ENCODE results near the gene KCTD5. TPM values are rescaled to one million over a fixed set of nuclear protein-coding genes. Genes with fewer than 3 reads are reported as not detected.
"Not testable (repeated sequence)": the region's sequence is repeated elsewhere in the genome, so short reads cannot be mapped to it uniquely, and the experiment has no call there.

KCTD5 gene
- total RNA-seq, 2 donors from 2014 or later, result 29.8 to 32.6 TPM

GRCh38 chr16:2651268-2651871, 31.0 kb upstream of the KCTD5 start:
- not testable (repeated sequence) for H3K4me1 ChIP-seq (ENCODE audit: control insufficient read depth, insufficient read depth, low read length); H3K36me3 Mint-ChIP-seq (ENCODE audit: low read depth); H3K27ac Mint-ChIP-seq; H3K27ac ChIP-seq (ENCODE audit: low read depth, low read length); H3K9me3 Mint-ChIP-seq; H3K27me3 ChIP-seq (ENCODE audit: control insufficient read depth, insufficient read depth, low read length, poor library complexity, severe bottlenecking); H3K27me3 Mint-ChIP-seq (ENCODE audit: insufficient read depth); H3K36me3 ChIP-seq (ENCODE audit: control insufficient read depth, insufficient read depth, low read length); H3K9me3 ChIP-seq (ENCODE audit: control insufficient read depth, low read length); H3K4me1 Mint-ChIP-seq; H3K4me3 Mint-ChIP-seq; H3K4me3 ChIP-seq (ENCODE audit: low read length); DNase-seq; H3K9ac ChIP-seq (ENCODE audit: extremely low read depth, low read length, poor library complexity, severe bottlenecking)
- WGBS, 2 experiments (ENCODE audit: insufficient coverage in 1 of 2, insufficient read length in 1 of 2), result no CpG with 5 or more reads among the region's 14 CpGs

GRCh38 chr16:2653915-2654314, 28.4 kb upstream of the KCTD5 start:
- not testable (repeated sequence) for H3K9ac ChIP-seq (ENCODE audit: extremely low read depth, low read length, poor library complexity, severe bottlenecking); H3K9me3 Mint-ChIP-seq; H3K9me3 ChIP-seq (ENCODE audit: control insufficient read depth, low read length); H3K27me3 Mint-ChIP-seq (ENCODE audit: insufficient read depth); H3K27ac ChIP-seq (ENCODE audit: low read depth, low read length); H3K36me3 Mint-ChIP-seq (ENCODE audit: low read depth); H3K4me1 Mint-ChIP-seq; H3K4me3 ChIP-seq (ENCODE audit: low read length); H3K27me3 ChIP-seq (ENCODE audit: control insufficient read depth, insufficient read depth, low read length, poor library complexity, severe bottlenecking); H3K36me3 ChIP-seq (ENCODE audit: control insufficient read depth, insufficient read depth, low read length); H3K4me3 Mint-ChIP-seq; H3K4me1 ChIP-seq (ENCODE audit: control insufficient read depth, insufficient read depth, low read length); H3K27ac Mint-ChIP-seq; DNase-seq
- no CpG with 5 or more reads among the region's 13 CpGs for WGBS, 2 experiments (ENCODE audit: insufficient coverage in 1 of 2, insufficient read length in 1 of 2)

GRCh38 chr16:2654949-2655348, 27.4 kb upstream of the KCTD5 start:
- H3K27ac Mint-ChIP-seq; H3K9ac ChIP-seq (ENCODE audit: extremely low read depth, low read length, poor library complexity, severe bottlenecking); H3K4me1 Mint-ChIP-seq; H3K36me3 Mint-ChIP-seq (ENCODE audit: low read depth); H3K4me3 ChIP-seq (ENCODE audit: low read length); H3K27ac ChIP-seq (ENCODE audit: low read depth, low read length); H3K27me3 Mint-ChIP-seq (ENCODE audit: insufficient read depth); H3K4me1 ChIP-seq (ENCODE audit: control insufficient read depth, insufficient read depth, low read length); H3K9me3 Mint-ChIP-seq; DNase-seq; H3K9me3 ChIP-seq (ENCODE audit: control insufficient read depth, low read length); H3K36me3 ChIP-seq (ENCODE audit: control insufficient read depth, insufficient read depth, low read length); H3K27me3 ChIP-seq (ENCODE audit: control insufficient read depth, insufficient read depth, low read length, poor library complexity, severe bottlenecking); H3K4me3 Mint-ChIP-seq: not testable (repeated sequence)
- WGBS, 2 experiments (ENCODE audit: insufficient coverage in 1 of 2, insufficient read length in 1 of 2), result no CpG with 5 or more reads among the region's 8 CpGs

GRCh38 chr16:2656985-2657384, 25.3 kb upstream of the KCTD5 start:
- H3K9ac ChIP-seq (ENCODE audit: extremely low read depth, low read length, poor library complexity, severe bottlenecking), result no peak overlapping the region
- no peak overlapping the region for H3K4me3 Mint-ChIP-seq
- no peaks in the 10 kb centered on the region for H3K36me3 Mint-ChIP-seq (ENCODE audit: low read depth)
- TF ChIP-seq CTCF (conservative IDR thresholded peaks at IDR 0.05), result no peak
- no peak for DNase-seq
- H3K9me3 ChIP-seq (ENCODE audit: control insufficient read depth, low read length), result no peaks in the 10 kb centered on the region
- H3K27ac ChIP-seq (ENCODE audit: low read depth, low read length), result no peak overlapping the region
- H3K27me3 Mint-ChIP-seq (ENCODE audit: insufficient read depth), result peaks cover 14% of the 10 kb centered on the region
- peaks cover 7% of the 10 kb centered on the region for H3K9me3 Mint-ChIP-seq
- no peaks in the 10 kb centered on the region for H3K4me1 Mint-ChIP-seq
- H3K27me3 ChIP-seq (ENCODE audit: control insufficient read depth, insufficient read depth, low read length, poor library complexity, severe bottlenecking), result no peaks in the 10 kb centered on the region
- H3K36me3 ChIP-seq (ENCODE audit: control insufficient read depth, insufficient read depth, low read length), result no peaks in the 10 kb centered on the region
- no peak overlapping the region for H3K27ac Mint-ChIP-seq
- H3K4me1 ChIP-seq (ENCODE audit: control insufficient read depth, insufficient read depth, low read length), result no peaks in the 10 kb centered on the region
- 75 to 92% methylated on average over 2 of the region's 2 CpGs for WGBS, 2 experiments (ENCODE audit: insufficient coverage in 1 of 2, insufficient read length in 1 of 2)
- H3K4me3 ChIP-seq (ENCODE audit: low read length), result no peak overlapping the region

- peaks cover 16% of the 10 kb centered on the region for H3K27me3 Mint-ChIP-seq (ENCODE audit: insufficient read depth)
- H3K27ac Mint-ChIP-seq; H3K4me1 ChIP-seq (ENCODE audit: control insufficient read depth, insufficient read depth, low read length); H3K27me3 ChIP-seq (ENCODE audit: control insufficient read depth, insufficient read depth, low read length, poor library complexity, severe bottlenecking); H3K9me3 Mint-ChIP-seq; DNase-seq; H3K4me1 Mint-ChIP-seq; H3K9me3 ChIP-seq (ENCODE audit: control insufficient read depth, low read length); H3K36me3 ChIP-seq (ENCODE audit: control insufficient read depth, insufficient read depth, low read length); H3K27ac ChIP-seq (ENCODE audit: low read depth, low read length); H3K9ac ChIP-seq (ENCODE audit: extremely low read depth, low read length, poor library complexity, severe bottlenecking); H3K4me3 ChIP-seq (ENCODE audit: low read length); H3K4me3 Mint-ChIP-seq; H3K36me3 Mint-ChIP-seq (ENCODE audit: low read depth): not testable (repeated sequence)
- no CpG with 5 or more reads among the region's 17 CpGs for WGBS, 2 experiments (ENCODE audit: insufficient coverage in 1 of 2, insufficient read length in 1 of 2)
Observed at GRCh38 chr16:2657803-2658202, 24.5 kb upstream of the KCTD5 start.

- H3K36me3 Mint-ChIP-seq (ENCODE audit: low read depth); H3K27ac Mint-ChIP-seq; H3K36me3 ChIP-seq (ENCODE audit: control insufficient read depth, insufficient read depth, low read length); H3K27ac ChIP-seq (ENCODE audit: low read depth, low read length); DNase-seq; H3K4me3 Mint-ChIP-seq; H3K4me3 ChIP-seq (ENCODE audit: low read length); H3K27me3 ChIP-seq (ENCODE audit: control insufficient read depth, insufficient read depth, low read length, poor library complexity, severe bottlenecking); H3K9ac ChIP-seq (ENCODE audit: extremely low read depth, low read length, poor library complexity, severe bottlenecking); H3K9me3 ChIP-seq (ENCODE audit: control insufficient read depth, low read length); H3K4me1 ChIP-seq (ENCODE audit: control insufficient read depth, insufficient read depth, low read length); H3K9me3 Mint-ChIP-seq: not testable (repeated sequence)
- Mint-ChIP-seq H3K4me1 (peaks cover 11% of the 10 kb centered on the region), H3K27me3 (ENCODE audit: insufficient read depth) (peaks cover 16% of the 10 kb centered on the region)
- 90% methylated on average over 7 of the region's 8 CpGs; no CpG with 5 or more reads in 1 of the 2 experiments for WGBS, 2 experiments (ENCODE audit: insufficient coverage in 1 of 2, insufficient read length in 1 of 2)
Observed at GRCh38 chr16:2659560-2659959, 22.8 kb upstream of the KCTD5 start.
